ENCODE measurements around the gene STK4.
"Not testable (repeated sequence)": the region's sequence is repeated elsewhere in the genome, so short reads cannot be mapped to it uniquely, and the experiment has no call there.

Gene STK4

GRCh38 chr20:44983093-44983674, 16.9 kb downstream of the STK4 start:
- no peak for DNase-seq (ENCODE audit: low read depth)

GRCh38 chr20:44988631-44989171, 22.4 kb downstream of the STK4 start:
- DNase-seq (ENCODE audit: low read depth) = no peak

GRCh38 chr20:44990425-44990824, 24.1 kb downstream of the STK4 start:
- no peak for DNase-seq (ENCODE audit: low read depth)

- DNase-seq (ENCODE audit: low read depth) = no peak
These were observed 24.6 kb downstream of the STK4 start for GRCh38 chr20:44990957-44991356.

DNA sequence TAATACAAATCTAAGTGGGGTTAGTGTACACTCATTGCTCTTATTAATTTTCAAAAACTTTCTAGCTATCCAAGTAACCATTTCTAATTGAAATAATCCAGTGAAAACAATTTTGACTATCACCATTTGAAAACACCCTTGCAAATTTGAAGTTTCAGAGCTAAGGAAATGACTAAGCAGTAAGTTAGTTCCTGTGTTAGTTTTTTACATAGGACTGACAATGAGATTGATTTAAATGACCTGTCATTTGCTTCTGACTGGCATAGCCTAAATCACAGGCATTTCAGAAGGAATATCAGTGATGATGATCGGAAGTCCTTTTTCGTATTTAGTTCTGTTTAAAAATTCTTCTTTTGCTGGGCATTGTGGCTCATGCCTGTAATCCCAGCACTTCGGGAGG, 27.0 kb downstream of the STK4 start:
- no peak for DNase-seq (ENCODE audit: low read depth)

- no peak for DNase-seq (ENCODE audit: low read depth)
These were observed 30.9 kb downstream of the STK4 start for GRCh38 chr20:44997171-44997570.

GRCh38 chr20:44997668-44998067, 31.4 kb downstream of the STK4 start:
- no peak for DNase-seq (ENCODE audit: low read depth)

- no peak for DNase-seq (ENCODE audit: low read depth)
These were observed 42.3 kb downstream of the STK4 start for GRCh38 chr20:45008521-45009049.

- no peak for DNase-seq (ENCODE audit: low read depth)
These were observed 44.1 kb downstream of the STK4 start for GRCh38 chr20:45010399-45010828.

- DNase-seq (ENCODE audit: low read depth) = no peak
These were observed 44.8 kb downstream of the STK4 start for GRCh38 chr20:45011108-45011526.

DNA sequence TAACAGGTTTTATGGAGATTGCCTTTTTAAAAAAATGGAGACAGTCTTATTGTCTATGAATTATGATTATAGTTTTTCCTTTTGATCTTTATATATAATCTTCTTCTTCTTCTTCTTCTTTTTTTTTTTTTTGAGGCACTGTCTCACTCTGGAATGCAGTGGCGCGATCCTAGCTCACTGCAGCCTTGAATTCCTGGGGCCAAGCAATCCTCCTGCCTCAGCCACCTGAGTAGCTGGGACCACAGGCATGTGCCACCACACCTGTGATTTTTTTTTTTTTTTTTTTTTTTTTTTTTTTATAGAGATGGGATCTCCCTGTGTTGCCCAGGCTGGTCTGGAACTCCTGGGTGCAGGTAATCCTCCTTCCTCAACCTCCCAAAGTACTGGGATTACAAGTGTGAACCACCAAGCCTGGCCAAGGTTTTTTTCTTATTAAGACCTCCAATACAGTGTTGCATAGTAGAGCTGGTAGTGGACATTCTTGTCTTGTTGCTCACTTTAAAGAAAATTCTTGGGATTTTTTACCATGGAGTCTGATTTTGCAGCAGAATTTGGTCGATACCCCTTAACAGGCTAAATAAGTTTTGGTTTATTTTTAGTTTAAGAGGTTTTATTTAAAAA, 46.5 kb downstream of the STK4 start:
- DNase-seq (ENCODE audit: low read depth) = no peak

DNA sequence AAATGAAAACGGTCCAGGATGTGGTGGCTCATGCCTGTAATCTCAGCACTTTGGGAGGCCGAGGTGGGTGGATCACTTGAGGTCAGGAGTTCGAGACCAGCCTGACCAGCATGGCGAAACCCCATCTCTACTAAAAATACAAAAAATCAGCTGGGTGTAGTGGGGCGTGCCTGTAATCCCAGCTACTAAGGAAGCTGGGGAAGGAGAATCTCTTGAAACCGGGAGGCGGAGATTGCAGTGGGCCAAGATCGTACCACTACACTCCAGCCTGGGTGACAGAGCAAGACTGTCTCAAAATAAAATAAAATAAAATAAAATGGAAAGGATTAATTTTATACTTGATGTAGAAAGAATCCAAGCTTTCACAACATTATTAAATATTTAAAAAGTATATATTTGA, 47.8 kb downstream of the STK4 start:
- DNase-seq (ENCODE audit: low read depth) = not testable (repeated sequence)

- DNase-seq (ENCODE audit: low read depth) = peak; percentile 53
These were observed 48.5 kb downstream of the STK4 start for GRCh38 chr20:45014671-45015415.

DNA sequence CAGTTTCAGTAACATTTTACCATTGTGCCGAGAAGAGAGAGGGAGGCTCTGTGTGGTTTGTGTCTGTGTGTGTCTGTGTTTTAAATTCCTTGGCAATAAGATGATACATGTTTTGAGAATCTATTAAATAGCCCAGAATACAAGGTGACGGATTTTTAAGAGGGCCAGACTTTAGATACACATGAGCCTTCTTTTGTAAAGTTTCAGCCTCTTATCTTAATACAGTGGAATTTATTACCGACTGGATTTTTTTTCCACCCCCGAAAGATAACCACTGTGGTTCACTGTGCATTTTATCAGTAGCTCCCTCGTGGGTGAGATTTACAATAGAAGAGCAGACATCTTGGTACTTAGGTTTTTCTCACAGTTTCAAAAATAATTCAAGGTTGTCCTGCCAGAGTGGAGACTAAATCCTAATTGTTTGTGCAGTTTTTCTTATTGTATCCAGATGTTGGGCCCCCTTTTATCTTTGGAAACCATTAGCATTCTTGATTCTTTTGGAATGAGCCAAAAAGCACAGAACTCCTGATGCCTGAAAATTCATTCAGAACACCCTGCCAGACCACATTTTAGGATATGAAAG, 49.9 kb downstream of the STK4 start:
- no peak for DNase-seq (ENCODE audit: low read depth)

DNA sequence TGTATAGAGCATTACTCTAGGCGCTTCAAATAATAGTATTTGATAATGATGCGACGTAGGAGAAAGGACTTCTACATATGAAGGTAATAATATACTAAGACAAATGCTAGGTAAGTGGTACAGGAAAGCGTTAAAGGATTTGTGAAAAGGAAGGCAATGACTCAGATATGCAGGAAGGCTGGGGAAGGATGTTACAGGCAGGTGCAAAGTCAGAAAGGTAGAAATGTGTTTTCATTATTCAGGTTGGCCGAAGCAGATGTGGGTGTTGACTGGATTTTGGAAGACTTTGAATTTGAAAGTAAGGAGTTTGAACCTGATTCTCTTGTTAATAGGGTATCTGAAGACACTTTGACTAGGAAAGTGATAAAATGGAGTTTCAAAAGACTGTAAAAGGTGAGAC, 51.0 kb downstream of the STK4 start:
- no peak for DNase-seq (ENCODE audit: low read depth)

DNA sequence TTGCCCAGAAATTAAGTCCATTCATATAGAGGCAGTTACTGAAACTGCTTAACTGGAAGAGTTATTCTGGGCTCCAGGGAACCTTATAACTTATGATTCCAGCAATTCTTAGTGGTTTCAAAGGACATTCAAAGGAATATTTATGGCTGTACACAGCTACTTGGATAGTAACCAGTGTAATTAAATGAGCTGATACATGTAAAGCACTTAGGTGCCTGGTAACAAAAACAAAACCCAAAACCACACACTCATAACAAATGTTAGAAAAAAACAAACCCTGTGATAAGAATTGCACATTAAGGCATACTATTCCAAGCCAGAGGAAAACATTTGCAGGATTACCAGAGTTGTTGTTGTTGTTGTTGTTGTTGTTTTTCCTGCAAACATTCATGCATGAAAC, 51.5 kb downstream of the STK4 start:
- DNase-seq (ENCODE audit: low read depth) = peak; percentile 54

GRCh38 chr20:45019027-45019761, 52.9 kb downstream of the STK4 start:
- DNase-seq (ENCODE audit: low read depth) = no peak

DNA sequence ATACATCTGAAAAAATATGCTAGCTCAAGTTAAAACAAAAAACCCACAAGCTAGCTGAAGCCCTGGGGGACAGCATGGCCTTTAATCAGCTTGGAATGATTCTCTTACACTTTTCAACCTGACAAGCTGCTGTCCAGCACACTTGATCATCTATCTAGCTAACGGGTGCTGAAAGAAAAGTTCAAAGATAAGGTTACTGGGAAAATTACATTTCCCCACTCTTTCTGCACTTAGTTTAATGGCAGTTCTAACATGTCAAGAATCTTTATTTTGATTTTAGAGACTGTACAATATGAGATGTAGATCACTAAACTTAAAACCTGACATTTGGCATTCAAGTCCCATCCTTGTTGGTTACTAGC, 53.4 kb downstream of the STK4 start:
- DNase-seq (ENCODE audit: low read depth) = no peak

DNA sequence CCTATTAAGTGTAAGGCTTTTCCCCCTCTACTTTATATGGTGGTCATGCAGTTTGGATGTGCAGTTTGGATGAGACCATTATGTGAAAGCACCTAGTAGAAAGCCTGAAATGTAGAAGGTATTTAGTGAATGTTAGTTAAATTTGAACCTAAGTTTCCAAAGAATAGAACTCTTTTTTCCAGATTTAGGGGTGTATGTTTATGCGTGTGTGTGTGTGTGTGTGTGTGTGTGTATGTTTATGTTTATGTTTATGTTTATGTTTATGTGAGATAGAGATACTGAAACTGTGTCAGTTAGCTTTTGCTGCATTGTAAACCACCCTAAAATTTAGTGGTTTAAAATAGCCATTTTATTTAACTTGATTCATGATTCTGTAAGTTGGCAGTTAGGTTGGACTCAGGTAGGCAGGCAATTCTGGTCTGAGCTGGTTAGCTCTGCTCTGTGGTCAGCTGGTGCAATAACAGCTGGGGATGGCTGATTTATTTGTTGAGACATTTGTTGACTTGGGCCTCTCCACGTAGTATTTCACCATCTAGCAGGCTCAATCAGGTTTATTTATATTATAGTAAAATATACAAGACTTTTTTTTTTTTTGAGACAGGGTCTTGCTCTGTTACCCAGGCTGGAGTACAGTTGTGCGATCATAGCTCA, 54.0 kb downstream of the STK4 start:
- DNase-seq (ENCODE audit: low read depth) = no peak

GRCh38 chr20:45021631-45022030, 55.3 kb downstream of the STK4 start:
- no peak for DNase-seq (ENCODE audit: low read depth)

- DNase-seq (ENCODE audit: low read depth) = not testable (repeated sequence)
These were observed 56.8 kb downstream of the STK4 start for GRCh38 chr20:45023140-45023539.

Data from GM04504 (cell line).